AG04450 (cell line): Measurements from ENCODE around the gene TRIP13. TPM values are rescaled to one million over a fixed set of nuclear protein-coding genes. Genes with fewer than 3 reads are reported as not detected.

Source experiments
- CTCF ChIA-PET: fragments of 300-600, 350-600 bp; formaldehyde crosslinking; extraction: SDS; loops from one replicate; lab custom pipeline; 2022; ENCODE audit warnings: antibody characterized with exemption, inconsistent platforms; lab: Charles Lee
- POLR2A ChIA-PET: fragments of 350-600 bp; formaldehyde crosslinking; extraction: SDS; loops from one replicate; lab custom pipeline; 2021; ENCODE audit warnings: antibody characterized with exemption, inconsistent platforms; lab: Yijun Ruan, JAX
- DNase-seq: peaks from one replicate; pipeline ENCODE4 v3.0.0-alpha.2; 2011; ENCODE audit warnings: low read depth, low spot score
- H3K27ac ChIP-seq: one replicate; pipeline ENCODE4 v1.5.1; 2012; ENCODE audit warnings: low read depth, low read length, control low read depth
- H3K27me3 ChIP-seq: one replicate; pipeline ENCODE4 v1.6.0; 2012; ENCODE audit warnings: low read length; ENCODE audit not compliant: control insufficient read depth, insufficient read depth
- H3K4me3 ChIP-seq: 2 replicates; pipeline ENCODE4 v1.5.1; 2011; ENCODE audit warnings: mild to moderate bottlenecking, low read depth, low read length, control low read depth
- H3K9me3 ChIP-seq: 2 replicates; pipeline ENCODE4 v1.5.1; 2012; ENCODE audit warnings: low read length; ENCODE audit not compliant: control insufficient read depth, insufficient read depth
- polyA plus RNA-seq: library from polyadenylated mRNA; depleted of rRNA; stranded (reverse); fragments of >200 nt; gene quantifications from 2 replicates; pipeline ENCODE4 v1.2.3, GENCODE V29; 2011
- TF ChIP-seq, protein P1 (sequence below): IDR thresholded peaks from 2 replicates; pipeline ENCODE4 v1.5.1; 2011; ENCODE audit warnings: low read depth, low read length, control low read depth, inconsistent platforms

The TRIP13 gene
- polyA plus RNA-seq, 1 experiment, result 13.8 TPM

DNA sequence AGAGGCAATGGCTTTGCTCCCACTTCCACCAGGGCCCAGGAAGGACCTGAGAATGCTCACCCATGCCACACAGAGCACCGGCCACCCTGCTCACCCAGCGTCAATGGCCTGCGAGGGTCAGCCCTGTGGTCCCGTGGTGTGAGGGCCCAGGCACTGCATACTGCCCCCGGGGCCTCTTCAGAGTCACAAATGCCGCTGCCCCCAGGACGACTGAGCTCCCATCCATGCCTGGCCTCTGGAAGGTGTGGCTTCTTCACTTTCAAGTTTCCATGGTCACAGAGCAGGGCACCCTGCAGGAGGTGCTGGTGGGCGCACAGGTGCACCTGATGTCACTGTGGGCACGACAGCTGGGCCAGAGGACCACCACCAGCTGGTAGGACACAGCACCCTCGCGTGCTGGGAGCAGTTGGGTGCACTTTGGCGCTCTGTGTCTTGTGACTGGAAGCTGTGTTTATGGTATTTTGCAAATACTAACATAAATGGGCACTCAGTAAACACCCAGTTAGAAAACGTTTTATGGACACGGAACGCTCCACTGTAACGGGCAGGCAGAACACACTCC lies 29.4 kb upstream of the TRIP13 start:
- H3K9me3 ChIP-seq, result no peaks in the 10 kb centered on the region; the same call in 1 of the 2 replicates
- ChIA-PET CTCF (interaction anchor here (0.8 kb wide), 1 partner anchor 192 kb away, joined by 3 read pairs; no protein-coding TSS in a partner anchor), POLR2A (no interaction called here)
- no peak overlapping the region for H3K27ac ChIP-seq
- H3K27me3 ChIP-seq, result no peaks in the 10 kb centered on the region
- no peak overlapping the region for H3K4me3 ChIP-seq
- no peak for DNase-seq
- TF ChIP-seq, protein P1, sequence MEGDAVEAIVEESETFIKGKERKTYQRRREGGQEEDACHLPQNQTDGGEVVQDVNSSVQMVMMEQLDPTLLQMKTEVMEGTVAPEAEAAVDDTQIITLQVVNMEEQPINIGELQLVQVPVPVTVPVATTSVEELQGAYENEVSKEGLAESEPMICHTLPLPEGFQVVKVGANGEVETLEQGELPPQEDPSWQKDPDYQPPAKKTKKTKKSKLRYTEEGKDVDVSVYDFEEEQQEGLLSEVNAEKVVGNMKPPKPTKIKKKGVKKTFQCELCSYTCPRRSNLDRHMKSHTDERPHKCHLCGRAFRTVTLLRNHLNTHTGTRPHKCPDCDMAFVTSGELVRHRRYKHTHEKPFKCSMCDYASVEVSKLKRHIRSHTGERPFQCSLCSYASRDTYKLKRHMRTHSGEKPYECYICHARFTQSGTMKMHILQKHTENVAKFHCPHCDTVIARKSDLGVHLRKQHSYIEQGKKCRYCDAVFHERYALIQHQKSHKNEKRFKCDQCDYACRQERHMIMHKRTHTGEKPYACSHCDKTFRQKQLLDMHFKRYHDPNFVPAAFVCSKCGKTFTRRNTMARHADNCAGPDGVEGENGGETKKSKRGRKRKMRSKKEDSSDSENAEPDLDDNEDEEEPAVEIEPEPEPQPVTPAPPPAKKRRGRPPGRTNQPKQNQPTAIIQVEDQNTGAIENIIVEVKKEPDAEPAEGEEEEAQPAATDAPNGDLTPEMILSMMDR, result no peak

DNA sequence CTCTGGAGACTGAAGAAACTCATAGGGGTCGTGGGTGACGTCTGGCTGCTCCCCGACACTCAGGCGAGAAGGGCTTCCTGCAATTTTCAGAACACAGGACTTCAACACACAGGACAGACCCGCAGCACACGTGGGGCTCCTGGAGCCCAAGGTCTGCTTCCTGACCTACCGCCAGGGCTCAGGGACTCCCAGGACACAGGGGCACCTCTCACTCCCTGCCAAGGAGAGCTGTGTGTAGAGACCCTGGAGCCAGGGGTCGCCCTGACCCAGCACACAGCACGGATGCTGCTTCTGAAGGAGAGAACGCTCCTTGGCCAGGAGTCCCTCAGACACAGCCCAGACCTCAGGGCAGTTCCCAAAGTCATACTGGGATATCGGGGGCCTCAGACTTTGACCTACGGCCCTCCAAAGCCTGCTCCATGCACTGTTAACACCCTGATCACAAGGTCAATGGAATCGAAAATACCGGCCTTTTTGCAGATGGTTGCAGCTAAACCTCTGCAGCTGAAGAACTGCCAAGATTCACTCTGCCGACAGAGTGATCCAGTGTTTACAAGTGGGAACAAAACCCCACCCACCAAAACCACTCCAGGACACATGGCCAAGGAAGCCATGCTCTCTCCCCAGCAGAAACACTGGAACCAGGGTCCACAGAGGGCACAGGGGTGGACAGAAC lies 28.1 kb upstream of the TRIP13 start:
- Histone ChIP-seq H3K9me3 (no peaks in the 10 kb centered on the region; the same call in 1 of the 2 replicates), H3K27me3 (no peaks in the 10 kb centered on the region), H3K27ac (no peak overlapping the region), H3K4me3 (no peak overlapping the region)
- DNase-seq, result peak; percentile 6
- ChIA-PET POLR2A (no interaction called here), CTCF (interaction anchor here (0.6 kb wide), 1 partner anchor 15 kb away, joined by 3 read pairs; no protein-coding TSS in a partner anchor)
- TF ChIP-seq, protein P1, result no peak

DNA sequence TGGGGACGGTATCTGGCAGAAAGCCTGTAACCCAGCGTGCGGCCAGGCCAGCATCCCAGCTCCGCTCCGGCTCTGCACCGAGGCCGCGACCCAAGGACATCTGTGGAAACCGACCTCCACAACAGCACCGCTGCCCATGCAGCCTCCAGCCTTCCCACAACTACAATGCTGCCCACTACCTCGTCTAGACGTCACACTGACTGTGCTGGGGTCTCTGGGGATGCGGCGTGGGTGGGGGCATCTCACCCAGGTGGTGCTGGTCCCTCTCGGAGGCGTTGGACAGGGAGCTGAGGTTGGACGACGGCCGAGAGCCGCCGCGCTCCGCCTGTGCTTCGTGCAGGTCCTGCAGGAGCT lies 27.5 kb upstream of the TRIP13 start:
- no peaks in the 10 kb centered on the region for H3K27me3 ChIP-seq
- TF ChIP-seq, protein P1, result no peak
- no peak overlapping the region for H3K4me3 ChIP-seq
- ChIA-PET POLR2A (no interaction called here), CTCF (interaction anchor here (0.6 kb wide), 1 partner anchor 16 kb away, joined by 3 read pairs; no protein-coding TSS in a partner anchor)
- H3K9me3 ChIP-seq, result no peaks in the 10 kb centered on the region; the same call in 1 of the 2 replicates
- no peak for DNase-seq
- H3K27ac ChIP-seq, result no peak overlapping the region

DNA sequence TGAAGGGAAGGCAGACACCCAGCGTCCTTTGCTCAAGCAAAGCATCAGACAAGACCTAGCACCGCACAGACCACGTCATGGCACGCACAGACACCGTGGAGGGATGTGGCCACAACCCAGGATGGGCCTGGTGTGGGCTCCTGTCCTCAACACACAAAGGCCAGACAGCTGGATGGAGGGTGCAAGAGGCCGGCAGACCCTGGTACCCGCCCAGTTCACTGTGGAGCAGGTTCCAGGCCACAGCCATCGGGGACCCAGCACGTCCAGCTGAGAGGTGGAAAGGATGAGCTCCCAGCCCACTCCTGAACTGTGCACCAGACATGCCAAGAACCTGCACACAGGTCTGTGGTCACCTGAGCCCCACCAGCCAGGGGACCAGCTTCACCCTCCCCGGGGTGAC lies 26.9 kb upstream of the TRIP13 start:
- no peak overlapping the region for H3K27ac ChIP-seq
- no peak for DNase-seq
- CTCF ChIA-PET, result no interaction called here
- POLR2A ChIA-PET, result no interaction called here
- no peaks in the 10 kb centered on the region; the same call in 1 of the 2 replicates for H3K9me3 ChIP-seq
- TF ChIP-seq, protein P1, result no peak
- no peaks in the 10 kb centered on the region for H3K27me3 ChIP-seq
- H3K4me3 ChIP-seq, result no peak overlapping the region

DNA sequence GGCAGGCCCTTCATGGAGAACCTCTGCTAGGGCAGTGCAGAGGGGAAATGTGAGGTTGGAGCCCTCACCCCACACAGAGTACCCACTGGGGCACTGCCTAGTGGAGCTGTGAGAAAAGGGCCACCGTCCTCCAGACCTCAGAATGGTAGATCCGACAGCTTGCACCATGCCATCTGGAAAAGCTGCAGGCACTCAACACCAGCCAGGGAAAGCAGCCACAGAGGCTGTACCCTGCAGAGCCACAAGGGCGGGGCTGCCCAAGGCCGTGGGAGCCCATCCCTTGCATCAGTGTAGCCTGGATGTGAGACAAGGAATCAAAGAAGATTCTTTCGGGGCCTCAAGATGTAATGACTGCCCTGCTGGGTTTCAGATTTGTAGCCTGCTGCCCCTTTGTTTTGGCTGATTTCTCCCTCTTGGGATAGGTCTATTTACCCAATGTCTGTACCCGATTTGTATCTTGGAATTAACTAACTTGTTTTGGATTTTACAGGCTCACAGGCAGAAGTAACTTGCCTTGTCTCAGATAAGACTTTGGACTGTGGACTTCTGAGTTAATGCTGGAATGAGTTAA lies 25.3 kb upstream of the TRIP13 start:
- POLR2A ChIA-PET, result no interaction called here

More for the DNA sequence above, 25.3 kb upstream of the TRIP13 start:
- Histone ChIP-seq H3K27me3 (no peaks in the 10 kb centered on the region), H3K27ac (no peak overlapping the region), H3K4me3 (no peak overlapping the region), H3K9me3 (no peaks in the 10 kb centered on the region; the same call in 1 of the 2 replicates)
- TF ChIP-seq, protein P1, result no peak
- DNase-seq, result no peak
- CTCF ChIA-PET, result no interaction called here
